GM23338 (cell line): ENCODE measurements around the gene SOX30. TPM values are rescaled to one million over a fixed set of nuclear protein-coding genes. Genes with fewer than 3 reads are reported as not detected.

Experiments
- ATAC-seq: fragments of 200-7000 bp; cut with Tn5 transposase; 3 replicates; pipeline ENCODE4 v1.9.1; 2020
- DNase-seq: peaks from one replicate; pipeline ENCODE4 v3.0.0-alpha.2; 2015; ENCODE audit warnings: low spot score
- H2AFZ ChIP-seq: fragments of 200-600 bp; sonication (generic); 2 replicates; pipeline ENCODE4 v1.8.0; 2016; ENCODE audit warnings: antibody characterized with exemption, mild to moderate bottlenecking, moderate library complexity
- H3F3A ChIP-seq: fragments of 200-600 bp; sonication (generic); replicated peaks from 2 replicates; pipeline ENCODE4 v1.8.0; 2017; ENCODE audit warnings: antibody characterized with exemption, mixed run types, low read depth
- H3K27ac ChIP-seq: fragments of 200-600 bp; sonication (generic); 2 replicates; pipeline ENCODE4 v1.6.1; 2016; ENCODE audit warnings: low read depth
- H3K27me3 ChIP-seq: fragments of 200-600 bp; sonication (generic); 2 replicates; pipeline ENCODE4 v1.8.0; 2016; ENCODE audit warnings: mild to moderate bottlenecking, mixed run types, moderate library complexity; ENCODE audit not compliant: insufficient read depth
- H3K36me3 ChIP-seq: fragments of 200-600 bp; sonication (generic); 2 replicates; pipeline ENCODE4 v1.8.0; 2016; ENCODE audit warnings: mild to moderate bottlenecking; ENCODE audit not compliant: insufficient read depth
- H3K4me1 ChIP-seq: fragments of 200-600 bp; sonication (generic); 2 replicates; pipeline ENCODE4 v1.8.0; 2016; ENCODE audit warnings: mild to moderate bottlenecking, moderate library complexity; ENCODE audit not compliant: insufficient read depth
- H3K4me2 ChIP-seq: fragments of 200-600 bp; sonication (generic); 2 replicates; pipeline ENCODE4 v1.7.1; 2017; ENCODE audit warnings: mixed run types
- H3K4me3 ChIP-seq: fragments of 200-600 bp; sonication (generic); 2 replicates; pipeline ENCODE4 v1.6.1; 2016; ENCODE audit warnings: mixed run types
- H3K79me2 ChIP-seq: fragments of 200-600 bp; sonication (generic); replicated peaks from 2 replicates; pipeline ENCODE4 v1.8.0; 2017; ENCODE audit warnings: mild to moderate bottlenecking; ENCODE audit not compliant: insufficient read depth
- H3K9me2 ChIP-seq: fragments of 200-600 bp; sonication (generic); 2 replicates; pipeline ENCODE4 v1.8.0; 2017; ENCODE audit not compliant: insufficient read depth
- H4K20me1 ChIP-seq: fragments of 200-600 bp; sonication (generic); replicated peaks from 2 replicates; pipeline ENCODE4 v1.8.0; 2017; ENCODE audit warnings: mild to moderate bottlenecking; ENCODE audit not compliant: insufficient read depth
- H3K27ac Mint-ChIP-seq: 2 replicates; pipeline ENCODE4 v1.8.0; 2020; ENCODE audit warnings: inconsistent platforms, mild to moderate bottlenecking, moderate library complexity, mixed read lengths
- H3K27me3 Mint-ChIP-seq: 3 replicates; pipeline ENCODE4 v1.8.0; 2022; ENCODE audit warnings: low read depth, mild to moderate bottlenecking, moderate library complexity, mixed read lengths, inconsistent platforms; ENCODE audit not compliant: insufficient read depth, poor library complexity
- H3K36me3 Mint-ChIP-seq: 3 replicates; pipeline ENCODE4 v1.8.0; 2021; ENCODE audit warnings: low read depth, mild to moderate bottlenecking, inconsistent platforms, moderate library complexity, mixed read lengths
- H3K4me1 Mint-ChIP-seq: 3 replicates; pipeline ENCODE4 v1.8.0; 2020; ENCODE audit warnings: mild to moderate bottlenecking, inconsistent platforms, mixed read lengths
- H3K4me3 Mint-ChIP-seq: 3 replicates; pipeline ENCODE4 v1.8.0; 2021; ENCODE audit warnings: moderate library complexity, mild to moderate bottlenecking, inconsistent platforms, mixed read lengths
- H3K9me3 Mint-ChIP-seq: 3 replicates; pipeline ENCODE4 v1.8.0; 2020; ENCODE audit warnings: moderate library complexity, mild to moderate bottlenecking, inconsistent platforms, mixed read lengths
- CREB1 ChIP-seq: fragments of 250-450 bp; sonication (Bioruptor Pico); IDR thresholded peaks from 2 replicates; pipeline ENCODE4 v1.5.0; 2020; ENCODE audit warnings: low read depth, mild to moderate bottlenecking, moderate library complexity
- CTCF ChIP-seq, 2 experiments: fragments of 200-600 bp in 1 of 2; sonication (generic) in 1 of 2; conservative IDR thresholded peaks; 2 replicates each; pipeline versions ENCODE4 v1.5.1 to v1.6.1; 2016 to 2017; ENCODE audit warnings: antibody characterized with exemption in 2 of 2, low read depth in 2 of 2, mild to moderate bottlenecking in 2 of 2, moderate library complexity in 1 of 2
- ETS1 ChIP-seq: IDR thresholded peaks from 2 replicates; pipeline ENCODE4 v1.6.1; 2016; ENCODE audit warnings: antibody characterized with exemption
- EZH2 ChIP-seq: fragments of 200-600 bp; sonication (generic); IDR thresholded peaks from one replicate; pipeline ENCODE4 v1.8.0; 2017; ENCODE audit warnings: antibody characterized with exemption, mild to moderate bottlenecking, low read depth; ENCODE audit not compliant: unreplicated experiment
- EZH2phosphoT487 ChIP-seq: fragments of 200-600 bp; sonication (generic); IDR thresholded peaks from one replicate; pipeline ENCODE4 v1.8.1; 2018; ENCODE audit warnings: antibody characterized with exemption; ENCODE audit not compliant: unreplicated experiment
- JUNB ChIP-seq: IDR thresholded peaks from one replicate; pipeline ENCODE4 v1.6.1; 2016; ENCODE audit warnings: antibody characterized with exemption; ENCODE audit not compliant: unreplicated experiment
- NANOG ChIP-seq: IDR thresholded peaks from 2 replicates; pipeline ENCODE4 v1.6.1; 2016; ENCODE audit warnings: antibody characterized with exemption, borderline replicate concordance
- POLR2AphosphoS5 ChIP-seq: IDR thresholded peaks from 2 replicates; pipeline ENCODE4 v1.6.1; 2016; ENCODE audit warnings: antibody characterized with exemption, low read depth
- REST ChIP-seq: IDR thresholded peaks from one replicate; pipeline ENCODE4 v1.6.1; 2018; ENCODE audit warnings: antibody characterized with exemption; ENCODE audit not compliant: unreplicated experiment
- STAT1 ChIP-seq: IDR thresholded peaks from one replicate; pipeline ENCODE4 v1.6.1; 2016; ENCODE audit warnings: antibody characterized with exemption; ENCODE audit not compliant: unreplicated experiment
- ZNF114 ChIP-seq: fragments of 250-450 bp; sonication (Bioruptor Pico); IDR thresholded peaks from 2 replicates; pipeline ENCODE4 v1.5.0; 2020; ENCODE audit warnings: mild to moderate bottlenecking, moderate library complexity
- ZNF331 ChIP-seq: fragments of 250-450 bp; sonication (Bioruptor Pico); IDR thresholded peaks from 2 replicates; pipeline ENCODE4 v1.5.0; 2020; ENCODE audit warnings: low read depth, mild to moderate bottlenecking, moderate library complexity
- ZNF462 ChIP-seq: fragments of 250-450 bp; sonication (Bioruptor Pico); IDR thresholded peaks from 2 replicates; pipeline ENCODE4 v1.5.0; 2020; ENCODE audit warnings: mild to moderate bottlenecking, moderate library complexity
- polyA plus RNA-seq: library from polyadenylated mRNA; unstranded; fragments of >200 nt; fragmentation: Nextera tagmentation; extraction: Ambion mirVana; gene quantifications from 2 replicates; pipeline ENCODE4 v1.2.1, GENCODE V29; 2016
- total RNA-seq: library from RNA; depleted of rRNA; stranded (reverse); fragments of >200 nt; shearing (Covaris generic); gene quantifications from 2 replicates; pipeline ENCODE4 v1.2.3, GENCODE V29; 2014

Gene SOX30
- total and polyA plus RNA-seq, 2 experiments from 2014 or later, result 0.47 to 1.3 TPM

GRCh38 chr5:157600252-157600651 is 52.0 kb downstream of the SOX30 start:
- Mint-ChIP-seq H3K27me3 (no peaks in the 10 kb centered on the region), H3K27ac (no peak overlapping the region; the same call in 1 of the 2 replicates)

More at GRCh38 chr5:157600252-157600651, 52.0 kb downstream of the SOX30 start:
- ATAC-seq (no peak), DNase-seq (no peak)
- Histone ChIP-seq H3K4me2 (no peak overlapping the region), H3K4me3 (no peak overlapping the region), H3K36me3 (no peaks in the 10 kb centered on the region), H4K20me1 (no peaks in the 10 kb centered on the region), H3K9me2 (no peaks in the 10 kb centered on the region), H3K27me3 (no peaks in the 10 kb centered on the region), H3K27ac (no peak overlapping the region), H3K4me1 (no peaks in the 10 kb centered on the region), H2AFZ (no peak overlapping the region), H3F3A (no peaks in the 10 kb centered on the region), H3K79me2 (no peaks in the 10 kb centered on the region)
- Mint-ChIP-seq H3K4me3 (no peak overlapping the region), H3K36me3 (no peaks in the 10 kb centered on the region), H3K4me1 (no peaks in the 10 kb centered on the region), H3K9me3 (no peaks in the 10 kb centered on the region)
- TF ChIP-seq ZNF114 (no peak), JUNB (no peak), POLR2AphosphoS5 (no peak), NANOG (no peak), CREB1 (CRISPR knock-in tag) (no peak), CTCF (conservative IDR thresholded peaks at IDR 0.05; ENCODE audit: low read depth in 2 of 2) (no peak), EZH2phosphoT487 (no peak), ZNF331 (CRISPR knock-in tag) (no peak), ZNF462 (CRISPR knock-in tag) (no peak), EZH2 (no peak), ETS1 (no peak), REST (no peak), STAT1 (no peak)
